HEK293 (cell line): Measurements from ENCODE around the gene NUBPL.
"Not testable (repeated sequence)": the region's sequence is repeated elsewhere in the genome, so short reads cannot be mapped to it uniquely, and the experiment has no call there.

Experiments
- SP2 ChIP-seq: fragments of 450-650 bp; formaldehyde crosslinking; IDR thresholded peaks from 2 replicates; pipeline ENCODE4 v1.5.1; 2016; ENCODE audit warnings: missing biosample characterization, missing genetic modification characterization
- ZNF10 ChIP-seq: fragments of 450-650 bp; formaldehyde crosslinking; IDR thresholded peaks from 2 replicates; pipeline ENCODE4 v1.5.1; 2017; ENCODE audit warnings: missing biosample characterization, missing genetic modification characterization
- ZNF571 ChIP-seq: fragments of 450-650 bp; formaldehyde crosslinking; IDR thresholded peaks from 2 replicates; pipeline ENCODE4 v1.5.0; 2017; ENCODE audit warnings: missing biosample characterization, missing genetic modification characterization
- TF ChIP-seq, protein P1 (sequence below): fragments of 450-650 bp; formaldehyde crosslinking; IDR thresholded peaks from 2 replicates; pipeline ENCODE4 v1.5.1; 2016; ENCODE audit warnings: missing biosample characterization, missing genetic modification characterization

DNA sequence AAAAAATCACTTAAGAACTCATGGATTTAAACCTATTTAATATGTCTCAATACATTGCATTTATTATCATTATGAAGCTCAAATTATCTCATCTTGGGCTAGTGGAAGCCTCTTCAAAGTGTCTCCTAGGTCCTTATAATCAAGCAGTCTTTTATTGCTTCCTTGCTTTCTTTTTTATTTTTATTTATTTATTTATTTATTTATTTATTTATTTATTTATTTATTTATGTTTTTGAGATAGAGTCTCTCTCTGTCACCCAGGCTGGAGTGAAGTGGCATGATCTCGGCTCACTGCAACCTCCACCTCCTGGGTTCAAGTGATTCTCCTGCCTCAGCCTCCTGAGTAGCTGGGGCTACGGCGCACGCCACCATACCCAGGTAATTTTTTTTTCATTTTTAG is 329.0 kb downstream of the NUBPL start:
- TF ChIP-seq, protein P1, sequence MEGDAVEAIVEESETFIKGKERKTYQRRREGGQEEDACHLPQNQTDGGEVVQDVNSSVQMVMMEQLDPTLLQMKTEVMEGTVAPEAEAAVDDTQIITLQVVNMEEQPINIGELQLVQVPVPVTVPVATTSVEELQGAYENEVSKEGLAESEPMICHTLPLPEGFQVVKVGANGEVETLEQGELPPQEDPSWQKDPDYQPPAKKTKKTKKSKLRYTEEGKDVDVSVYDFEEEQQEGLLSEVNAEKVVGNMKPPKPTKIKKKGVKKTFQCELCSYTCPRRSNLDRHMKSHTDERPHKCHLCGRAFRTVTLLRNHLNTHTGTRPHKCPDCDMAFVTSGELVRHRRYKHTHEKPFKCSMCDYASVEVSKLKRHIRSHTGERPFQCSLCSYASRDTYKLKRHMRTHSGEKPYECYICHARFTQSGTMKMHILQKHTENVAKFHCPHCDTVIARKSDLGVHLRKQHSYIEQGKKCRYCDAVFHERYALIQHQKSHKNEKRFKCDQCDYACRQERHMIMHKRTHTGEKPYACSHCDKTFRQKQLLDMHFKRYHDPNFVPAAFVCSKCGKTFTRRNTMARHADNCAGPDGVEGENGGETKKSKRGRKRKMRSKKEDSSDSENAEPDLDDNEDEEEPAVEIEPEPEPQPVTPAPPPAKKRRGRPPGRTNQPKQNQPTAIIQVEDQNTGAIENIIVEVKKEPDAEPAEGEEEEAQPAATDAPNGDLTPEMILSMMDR (tag by site-specific recombination): not testable (repeated sequence)
- TF ChIP-seq SP2 (tag by site-specific recombination); ZNF10 (tag by site-specific recombination); ZNF571: not testable (repeated sequence)
